Mesothelial cell of epicardium (in vitro differentiated cells): Measurements from ENCODE around the gene LRRC10B. TPM values are rescaled to one million over a fixed set of nuclear protein-coding genes. Genes with fewer than 3 reads are reported as not detected.

Experiments used
- DNase-seq, 2 experiments: peaks; one replicate each; pipeline ENCODE4 v3.0.0; 2021; ENCODE audit warnings: low spot score in 2 of 2; ENCODE audit not compliant: unreplicated experiment in 2 of 2
- H3K27ac Mint-ChIP-seq: 2 replicates; pipeline ENCODE4 v1.8.0; 2021; ENCODE audit warnings: mixed read lengths
- H3K27me3 Mint-ChIP-seq: 2 replicates; pipeline ENCODE4 v1.8.0; 2021; ENCODE audit warnings: low read depth, mixed read lengths
- H3K36me3 Mint-ChIP-seq: 2 replicates; pipeline ENCODE4 v1.8.0; 2021; ENCODE audit warnings: mixed read lengths
- H3K4me1 Mint-ChIP-seq: 2 replicates; pipeline ENCODE4 v1.8.0; 2021; ENCODE audit warnings: mixed read lengths
- H3K4me3 Mint-ChIP-seq: 2 replicates; pipeline ENCODE4 v1.8.0; 2021; ENCODE audit warnings: mild to moderate bottlenecking, moderate library complexity, mixed read lengths
- H3K9me3 Mint-ChIP-seq: 2 replicates; pipeline ENCODE4 v1.8.0; 2021; ENCODE audit warnings: mixed read lengths
- CTCF ChIP-seq: fragments of 200-600 bp; sonication (generic); IDR thresholded peaks from one replicate; pipeline ENCODE4 v1.5.0; 2021; ENCODE audit warnings: antibody characterized with exemption; ENCODE audit not compliant: unreplicated experiment
- total RNA-seq: library from RNA; stranded (reverse); gene quantifications from 3 replicates; pipeline ENCODE4 v1.2.1, GENCODE V29; 2021

The LRRC10B gene
- total RNA-seq, 1 donor from 2014 or later: 0.16 TPM

- Mint-ChIP-seq H3K4me3 (no peak overlapping the region), H3K27me3 (no peaks in the 10 kb centered on the region), H3K27ac (no peak overlapping the region), H3K36me3 (no peaks in the 10 kb centered on the region), H3K4me1 (peaks cover 17% of the 10 kb centered on the region), H3K9me3 (no peaks in the 10 kb centered on the region)
- no peak for DNase-seq
- TF ChIP-seq CTCF: no peak
Observed at GRCh38 chr11:61535998-61536675, 27.6 kb downstream of the LRRC10B start.

- Mint-ChIP-seq H3K4me3 (no peak overlapping the region), H3K27me3 (no peaks in the 10 kb centered on the region)
- TF ChIP-seq CTCF: no peak
Observed at GRCh38 chr11:61536676-61537270, 28.2 kb downstream of the LRRC10B start.

GRCh38 chr11:61537326-61537725, 28.8 kb downstream of the LRRC10B start:
- Mint-ChIP-seq H3K9me3 (no peaks in the 10 kb centered on the region), H3K36me3 (no peaks in the 10 kb centered on the region), H3K4me1 (peaks cover 25% of the 10 kb centered on the region), H3K27ac (no peak overlapping the region), H3K4me3 (no peak overlapping the region), H3K27me3 (no peaks in the 10 kb centered on the region)
- no peak for DNase-seq
- no peak for TF ChIP-seq CTCF

More at GRCh38 chr11:61536676-61537270, 28.2 kb downstream of the LRRC10B start:
- Mint-ChIP-seq H3K27ac (no peak overlapping the region), H3K36me3 (no peaks in the 10 kb centered on the region), H3K9me3 (no peaks in the 10 kb centered on the region), H3K4me1 (peaks cover 22% of the 10 kb centered on the region)
- no peak for DNase-seq

- no peak for TF ChIP-seq CTCF
- H3K36me3 Mint-ChIP-seq: no peaks in the 10 kb centered on the region
- H3K4me3 Mint-ChIP-seq: no peak overlapping the region
Observed at GRCh38 chr11:61538636-61538961, 30.1 kb downstream of the LRRC10B start.

GRCh38 chr11:61539006-61539405, 30.5 kb downstream of the LRRC10B start:
- H3K9me3 Mint-ChIP-seq: no peaks in the 10 kb centered on the region
- H3K36me3 Mint-ChIP-seq: no peaks in the 10 kb centered on the region
- H3K4me3 Mint-ChIP-seq: no peak overlapping the region
- no peak overlapping the region for H3K27ac Mint-ChIP-seq
- no peak for TF ChIP-seq CTCF
- no peak for DNase-seq
- H3K4me1 Mint-ChIP-seq: peaks cover 26% of the 10 kb centered on the region
- H3K27me3 Mint-ChIP-seq: no peaks in the 10 kb centered on the region

More at GRCh38 chr11:61538636-61538961, 30.1 kb downstream of the LRRC10B start:
- Mint-ChIP-seq H3K4me1 (peaks cover 26% of the 10 kb centered on the region), H3K27me3 (no peaks in the 10 kb centered on the region), H3K27ac (no peak overlapping the region), H3K9me3 (no peaks in the 10 kb centered on the region)
- DNase-seq: no peak
